ENCODE results near the gene AHCYL2.
"Not testable (repeated sequence)": the region's sequence is repeated elsewhere in the genome, so short reads cannot be mapped to it uniquely, and the experiment has no call there.

Gene AHCYL2

DNA sequence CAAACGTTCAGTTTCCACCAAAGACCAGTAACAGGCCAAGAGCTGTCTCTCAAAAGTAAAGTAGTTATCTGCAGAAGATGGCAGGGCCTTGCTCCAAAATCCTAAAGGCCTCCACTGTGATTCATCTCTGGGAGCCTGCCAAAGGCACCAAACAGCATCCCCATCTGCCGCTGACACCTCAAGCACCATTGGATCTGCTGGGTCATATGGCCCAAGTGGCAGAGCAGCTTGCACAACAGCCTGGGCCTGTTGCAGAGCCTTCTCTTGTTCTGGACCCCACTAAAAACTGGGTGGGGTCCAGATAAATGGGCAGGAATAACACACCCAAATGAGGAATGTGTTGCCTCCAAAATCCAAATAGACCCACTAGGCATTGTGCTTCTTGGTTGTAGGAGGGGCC is 222.1 kb downstream of the AHCYL2 start:
- not testable (repeated sequence) for DNase-seq (ENCODE audit: low read depth in 1 of 2, low spot score in 1 of 2)

- DNase-seq (ENCODE audit: low read depth in 1 of 2, low spot score in 1 of 2) = not testable (repeated sequence)
Measured at GRCh38 chr7:129447445-129447844, 222.6 kb downstream of the AHCYL2 start.

DNA sequence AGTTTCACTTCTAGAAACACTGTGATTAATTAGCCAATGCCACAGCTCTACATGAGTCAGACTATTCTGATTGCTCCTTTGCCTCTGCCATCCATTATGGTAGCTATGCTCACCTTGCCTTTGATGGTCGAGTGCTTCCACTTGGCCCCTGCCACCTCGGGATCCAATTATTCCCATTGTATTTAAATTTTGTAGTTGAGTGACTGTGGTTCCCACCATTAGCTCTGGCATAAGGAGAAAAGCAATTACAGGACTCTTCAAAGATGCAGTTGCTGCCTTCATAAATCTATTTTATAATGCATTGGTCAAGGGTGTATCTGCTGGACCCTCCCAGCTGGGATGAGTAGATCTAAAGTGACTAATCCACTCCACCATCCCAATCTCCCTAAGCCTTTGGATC is 223.8 kb downstream of the AHCYL2 start:
- DNase-seq (ENCODE audit: low read depth in 1 of 2, low spot score in 1 of 2) = not testable (repeated sequence)

GRCh38 chr7:129450295-129450694 is 225.5 kb downstream of the AHCYL2 start:
- DNase-seq (ENCODE audit: low read depth in 1 of 2, low spot score in 1 of 2) = no peak

GRCh38 chr7:129452589-129453231 is 227.9 kb downstream of the AHCYL2 start:
- DNase-seq (ENCODE audit: low read depth in 1 of 2, low spot score in 1 of 2) = no peak

DNA sequence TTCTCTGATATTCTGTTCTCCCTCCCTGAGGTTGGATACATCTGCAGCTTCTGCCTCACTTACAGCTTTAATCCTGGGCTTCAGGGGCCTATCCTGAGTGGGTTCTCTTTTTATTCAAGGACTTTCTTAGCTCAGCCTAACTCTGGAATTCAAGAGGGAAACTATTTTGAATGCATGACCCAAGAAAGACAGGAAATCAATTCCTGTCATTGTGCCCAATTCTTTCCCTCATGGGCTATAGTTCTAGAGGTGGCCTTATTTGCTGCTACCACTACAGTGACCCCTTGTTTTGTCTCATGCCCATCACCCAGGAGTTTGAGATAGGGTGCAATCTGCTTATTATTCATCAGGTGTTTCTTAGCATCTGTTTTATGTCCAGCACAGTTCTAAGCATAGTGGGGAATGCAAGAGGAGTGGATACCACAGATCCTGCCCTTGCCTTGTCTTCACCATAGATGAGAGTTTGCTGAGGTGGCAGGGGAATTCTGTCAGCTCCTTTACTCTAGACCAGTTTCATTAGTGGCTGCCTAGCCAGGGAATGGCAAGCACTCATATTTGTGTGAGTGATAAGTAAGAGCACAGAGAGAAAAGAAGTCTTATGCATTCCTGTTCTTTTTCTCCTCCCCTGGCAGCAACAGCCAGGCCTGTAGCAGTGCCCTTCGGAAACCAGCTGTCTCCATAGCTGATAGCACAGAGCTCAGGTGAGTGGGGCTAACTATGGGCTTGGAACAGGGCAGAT is 228.8 kb downstream of the AHCYL2 start:
- DNase-seq (ENCODE audit: low read depth in 1 of 2, low spot score in 1 of 2) = no peak

- DNase-seq (ENCODE audit: low read depth in 1 of 2, low spot score in 1 of 2) = no peak
Measured at GRCh38 chr7:129454249-129454551, 229.4 kb downstream of the AHCYL2 start.

DNA sequence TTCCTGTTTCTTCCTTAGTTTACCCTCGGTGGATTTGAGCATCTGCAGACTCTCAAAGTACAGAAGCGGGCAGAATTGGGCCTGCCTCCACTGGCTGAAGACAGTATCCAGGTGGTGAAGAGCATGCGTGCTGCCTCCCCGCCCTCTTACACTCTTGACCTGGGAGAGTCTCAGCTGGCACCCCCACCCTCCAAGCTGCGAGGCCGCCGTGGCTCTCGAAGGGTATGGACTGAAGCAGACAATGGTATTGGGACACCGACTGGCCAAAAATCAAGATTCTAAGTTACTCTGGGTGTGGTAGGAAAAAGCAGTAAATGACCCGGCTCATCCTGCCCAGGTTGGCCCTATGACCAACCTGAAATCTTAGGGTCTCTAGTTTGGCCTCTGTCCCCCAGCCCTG is 231.6 kb downstream of the AHCYL2 start:
- DNase-seq (ENCODE audit: low read depth in 1 of 2, low spot score in 1 of 2) = no peak

GRCh38 chr7:129457101-129457500 is 232.3 kb downstream of the AHCYL2 start:
- DNase-seq (ENCODE audit: low read depth in 1 of 2, low spot score in 1 of 2) = no peak

- no peak for DNase-seq (ENCODE audit: low read depth in 1 of 2, low spot score in 1 of 2)
Measured at GRCh38 chr7:129458171-129458570, 233.3 kb downstream of the AHCYL2 start.

DNA sequence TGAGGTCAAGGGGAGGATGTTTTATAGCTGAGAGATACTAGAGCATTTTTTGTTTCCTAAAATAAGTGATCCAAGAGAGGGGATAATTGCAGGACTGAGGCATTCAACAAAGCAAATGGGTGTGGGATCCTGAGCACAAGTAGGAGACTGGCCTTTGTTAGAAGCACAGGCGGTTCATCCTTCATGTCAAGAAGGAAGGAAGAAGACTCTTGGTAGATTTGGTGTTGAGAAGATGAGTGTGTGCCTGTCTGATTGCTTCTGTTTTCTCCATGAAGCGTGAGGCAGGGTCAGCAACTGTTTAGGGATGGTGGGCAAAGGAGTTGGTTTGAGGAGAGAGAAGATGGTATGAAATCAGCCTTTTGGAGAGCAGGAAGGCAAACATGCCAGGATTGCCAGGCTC is 237.0 kb downstream of the AHCYL2 start:
- DNase-seq (ENCODE audit: low read depth in 1 of 2, low spot score in 1 of 2) = no peak

DNA sequence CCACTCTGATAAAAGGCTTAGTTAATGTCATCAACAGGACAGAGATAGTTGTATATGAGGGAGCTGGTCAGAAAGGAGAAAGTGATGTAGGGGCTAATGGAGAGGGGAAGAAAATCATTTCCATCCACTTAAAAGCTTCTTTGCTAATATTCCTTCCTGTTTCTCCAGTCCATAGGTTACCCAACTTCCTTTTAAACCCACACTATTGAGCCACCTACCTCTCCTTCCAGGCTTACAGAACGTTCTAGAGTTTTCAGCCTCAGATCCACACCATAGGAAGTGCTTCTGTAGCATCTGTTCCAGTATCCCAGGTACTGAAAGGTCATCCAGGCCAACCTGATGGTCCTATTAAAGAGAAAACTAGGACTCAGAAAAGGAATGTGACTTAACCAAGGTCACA is 237.6 kb downstream of the AHCYL2 start:
- DNase-seq (ENCODE audit: low read depth in 1 of 2, low spot score in 1 of 2) = no peak

DNA sequence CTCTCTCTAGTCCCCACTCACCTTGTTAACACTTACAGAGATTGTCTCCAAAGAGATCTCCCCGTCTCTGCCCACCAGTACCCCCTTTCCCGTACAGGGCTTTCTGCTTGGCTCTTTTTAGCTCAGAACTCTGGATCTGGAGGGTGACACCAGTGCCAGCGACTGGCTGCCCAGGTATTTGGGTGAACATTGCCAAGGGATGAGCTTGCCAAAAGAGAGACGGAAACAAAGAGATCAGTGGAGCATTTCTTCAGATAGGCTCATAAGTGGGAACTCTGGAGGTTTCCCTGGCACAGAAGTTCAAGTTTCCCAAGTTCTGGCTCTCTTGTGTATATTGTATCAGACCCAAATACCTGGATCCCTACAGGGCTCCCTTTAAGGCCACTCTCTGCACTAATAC is 239.4 kb downstream of the AHCYL2 start:
- DNase-seq (ENCODE audit: low read depth in 1 of 2, low spot score in 1 of 2) = no peak

DNA sequence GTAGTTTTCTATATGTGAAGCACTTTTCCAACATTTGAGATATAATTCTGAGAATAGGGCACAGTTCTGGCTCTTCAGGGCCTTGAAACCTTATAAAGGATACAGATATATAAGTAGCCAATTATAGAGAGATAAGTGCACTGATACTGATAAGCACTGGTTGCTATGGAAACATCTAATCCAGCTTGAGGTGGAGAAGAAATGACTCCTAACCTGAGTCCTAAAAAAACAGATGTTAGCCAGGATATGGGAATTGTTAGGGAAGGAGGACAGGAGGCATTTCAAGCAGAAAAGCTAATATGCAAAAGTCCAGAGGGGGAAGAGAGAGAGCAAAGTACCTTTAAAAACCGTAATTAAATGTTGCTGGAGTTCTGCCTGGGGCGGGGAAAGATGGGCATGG is 240.2 kb downstream of the AHCYL2 start:
- no peak for DNase-seq (ENCODE audit: low read depth in 1 of 2, low spot score in 1 of 2)

- DNase-seq (ENCODE audit: low read depth in 1 of 2, low spot score in 1 of 2) = no peak
Measured at GRCh38 chr7:129466796-129467195, 242.0 kb downstream of the AHCYL2 start.

DNA sequence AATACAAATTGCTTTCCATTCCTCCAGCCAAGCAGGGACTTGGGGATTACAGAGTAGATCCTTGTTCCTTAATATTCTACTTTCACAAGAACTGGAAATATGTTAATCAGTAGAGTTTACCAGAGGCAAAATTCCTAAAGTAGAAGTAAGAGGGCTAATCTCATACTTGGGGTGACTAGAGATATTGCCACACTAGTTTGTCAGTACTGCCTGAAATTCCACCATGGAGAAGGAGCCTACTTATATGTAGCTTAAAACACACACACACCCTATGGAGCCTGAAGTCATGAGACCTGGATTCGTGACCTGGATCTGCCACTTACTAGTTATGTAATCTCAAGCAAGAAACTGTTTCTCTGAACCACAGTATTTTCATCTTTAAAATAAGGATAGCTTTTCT is 243.3 kb downstream of the AHCYL2 start:
- no peak for DNase-seq (ENCODE audit: low read depth in 1 of 2, low spot score in 1 of 2)

- DNase-seq (ENCODE audit: low read depth in 1 of 2, low spot score in 1 of 2) = no peak
Measured at GRCh38 chr7:129468547-129468946, 243.7 kb downstream of the AHCYL2 start.

DNA sequence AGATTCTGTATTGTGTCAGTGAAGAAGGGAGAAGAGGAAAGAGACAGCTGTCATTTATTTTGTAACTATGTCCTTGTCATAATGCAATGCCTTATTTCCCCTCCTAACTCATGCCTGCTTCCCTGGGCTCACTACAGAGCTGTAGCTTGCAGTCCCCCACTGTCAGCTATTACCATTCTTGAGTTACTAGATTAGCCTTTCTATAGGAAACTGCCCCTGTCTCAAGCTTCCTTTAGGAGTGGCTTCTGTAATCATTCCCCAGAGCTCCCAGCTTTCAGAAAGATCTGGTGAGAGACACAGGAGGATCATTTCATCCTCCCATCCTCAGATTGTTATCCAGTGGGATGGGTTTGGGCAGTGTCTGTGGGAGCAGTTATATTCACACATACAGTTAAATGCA is 245.1 kb downstream of the AHCYL2 start:
- DNase-seq (ENCODE audit: low read depth in 1 of 2, low spot score in 1 of 2) = no peak

GRCh38 chr7:129470411-129470810 is 245.6 kb downstream of the AHCYL2 start:
- no peak for DNase-seq (ENCODE audit: low read depth in 1 of 2, low spot score in 1 of 2)

DNA sequence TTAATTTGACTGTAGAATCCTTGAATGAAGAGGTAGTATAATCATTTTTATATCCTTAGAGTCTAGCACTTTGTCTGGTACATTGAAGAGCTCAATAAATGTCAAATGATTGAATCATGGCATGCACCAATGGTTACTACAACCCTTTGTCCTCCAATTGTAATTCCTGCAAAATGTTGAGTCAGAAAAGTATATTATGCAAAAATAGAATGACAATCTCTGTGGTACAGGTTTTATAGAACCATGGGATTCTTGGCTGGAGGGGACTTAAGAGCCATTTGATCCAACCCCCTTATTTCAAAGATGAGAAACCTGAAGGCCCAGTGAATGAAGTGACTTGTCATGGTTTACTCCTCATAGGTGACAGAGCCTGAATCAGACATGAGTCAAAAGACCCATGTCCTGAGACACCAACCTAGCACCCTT is 246.6 kb downstream of the AHCYL2 start:
- no peak for DNase-seq (ENCODE audit: low read depth in 1 of 2, low spot score in 1 of 2)

DNA sequence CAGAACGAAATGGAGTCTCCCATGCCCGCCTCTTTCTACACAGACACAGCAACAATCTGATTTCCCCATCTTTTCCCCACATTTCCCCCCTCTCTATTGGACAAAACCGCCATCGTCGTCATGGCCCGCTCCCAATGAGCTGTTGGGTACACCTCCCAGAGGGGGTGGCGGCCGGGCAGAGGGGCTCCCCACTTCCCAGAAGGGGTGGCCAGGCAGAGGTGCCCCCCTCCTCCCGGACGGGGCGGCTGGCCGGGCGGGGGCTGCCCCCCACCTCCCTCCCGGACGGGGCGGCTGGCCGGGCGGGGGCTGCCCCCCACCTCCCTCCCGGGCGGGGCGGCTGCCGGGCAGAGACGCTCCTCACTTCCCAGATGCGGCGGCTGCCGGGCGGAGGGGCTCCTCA is 251.1 kb downstream of the AHCYL2 start:
- DNase-seq (ENCODE audit: low read depth in 1 of 2, low spot score in 1 of 2) = not testable (repeated sequence)

DNA sequence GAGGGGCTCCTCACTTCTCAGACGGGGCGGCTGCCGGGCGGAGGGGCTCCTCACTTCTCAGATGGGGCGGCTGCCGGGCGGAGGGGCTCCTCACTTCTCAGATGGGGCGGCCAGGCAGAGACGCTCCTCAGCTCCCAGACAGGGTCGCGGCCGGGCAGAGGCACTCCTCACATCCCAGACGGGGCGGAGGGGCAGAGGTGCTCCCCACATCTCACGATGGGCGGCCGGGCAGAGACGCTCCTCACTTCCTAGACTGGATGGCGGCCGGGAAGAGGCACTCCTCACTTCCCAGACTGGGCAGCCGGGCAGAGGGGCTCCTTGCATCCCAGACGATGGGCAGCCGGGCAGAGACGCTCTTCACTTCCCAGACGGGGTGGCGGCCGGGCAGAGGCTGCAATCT is 251.6 kb downstream of the AHCYL2 start:
- DNase-seq (ENCODE audit: low read depth in 1 of 2, low spot score in 1 of 2) = not testable (repeated sequence)
